ENCODE measurements around the gene PILRB. TPM values are rescaled to one million over a fixed set of nuclear protein-coding genes. Genes with fewer than 3 reads are reported as not detected.
"Not testable (repeated sequence)": the region's sequence is repeated elsewhere in the genome, so short reads cannot be mapped to it uniquely, and the experiment has no call there.

The PILRB gene
- polyA plus RNA-seq, 1 donor: 20.7 TPM

DNA sequence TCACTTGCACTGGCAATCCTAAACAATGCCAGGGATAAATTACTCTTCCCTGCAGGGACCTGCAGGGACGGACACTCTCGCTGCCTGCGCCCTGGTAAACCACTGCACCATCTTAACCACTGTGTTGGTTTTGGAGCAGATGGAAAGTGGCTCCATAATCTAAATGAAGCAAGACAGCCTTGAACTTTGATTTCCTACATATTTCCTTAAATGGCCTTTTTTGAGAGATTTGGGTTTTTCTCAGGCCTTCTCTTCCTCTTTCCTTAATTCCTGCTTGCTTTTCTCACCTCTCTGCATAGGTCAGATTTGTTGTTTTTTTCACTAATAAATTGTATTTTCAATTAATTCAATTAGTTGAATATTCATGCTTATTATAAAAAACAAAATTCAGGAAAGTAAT is 18.1 kb downstream of the PILRB start:
- DNase-seq (ENCODE audit: low read depth): no peak

DNA sequence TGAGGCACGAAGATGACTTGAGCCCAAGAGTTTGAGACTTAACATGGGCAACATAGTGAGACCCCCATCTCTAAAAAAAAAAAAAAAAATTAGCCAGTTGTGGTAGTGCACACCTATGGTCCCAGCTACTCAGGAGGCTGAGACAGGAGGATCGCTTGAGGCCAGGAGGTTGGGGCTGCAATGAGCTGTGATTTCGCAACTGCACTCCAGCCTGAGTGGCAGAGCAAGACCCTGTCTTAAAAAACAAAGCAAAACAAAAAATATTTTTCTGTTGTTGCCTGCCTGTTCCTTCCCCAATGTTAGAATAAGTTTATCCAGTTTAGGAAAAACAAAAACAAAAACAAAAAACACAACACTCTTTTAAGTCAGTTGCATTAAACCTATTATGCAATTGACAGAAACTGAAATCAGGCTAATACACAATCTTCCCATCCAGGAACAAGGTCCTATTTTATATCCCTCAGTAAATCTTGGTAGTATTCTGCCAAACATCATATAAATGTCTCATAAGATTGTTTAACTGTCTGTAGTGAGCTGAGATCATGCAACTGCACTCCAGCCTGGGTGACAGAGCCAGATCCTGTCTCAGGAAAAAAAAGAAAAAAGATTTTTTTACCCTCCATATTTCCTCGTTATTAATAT is 20.3 kb downstream of the PILRB start:
- DNase-seq (ENCODE audit: low read depth): no peak

GRCh38 chr7:100380196-100380595 is 22.3 kb downstream of the PILRB start:
- DNase-seq (ENCODE audit: low read depth): no peak

DNA sequence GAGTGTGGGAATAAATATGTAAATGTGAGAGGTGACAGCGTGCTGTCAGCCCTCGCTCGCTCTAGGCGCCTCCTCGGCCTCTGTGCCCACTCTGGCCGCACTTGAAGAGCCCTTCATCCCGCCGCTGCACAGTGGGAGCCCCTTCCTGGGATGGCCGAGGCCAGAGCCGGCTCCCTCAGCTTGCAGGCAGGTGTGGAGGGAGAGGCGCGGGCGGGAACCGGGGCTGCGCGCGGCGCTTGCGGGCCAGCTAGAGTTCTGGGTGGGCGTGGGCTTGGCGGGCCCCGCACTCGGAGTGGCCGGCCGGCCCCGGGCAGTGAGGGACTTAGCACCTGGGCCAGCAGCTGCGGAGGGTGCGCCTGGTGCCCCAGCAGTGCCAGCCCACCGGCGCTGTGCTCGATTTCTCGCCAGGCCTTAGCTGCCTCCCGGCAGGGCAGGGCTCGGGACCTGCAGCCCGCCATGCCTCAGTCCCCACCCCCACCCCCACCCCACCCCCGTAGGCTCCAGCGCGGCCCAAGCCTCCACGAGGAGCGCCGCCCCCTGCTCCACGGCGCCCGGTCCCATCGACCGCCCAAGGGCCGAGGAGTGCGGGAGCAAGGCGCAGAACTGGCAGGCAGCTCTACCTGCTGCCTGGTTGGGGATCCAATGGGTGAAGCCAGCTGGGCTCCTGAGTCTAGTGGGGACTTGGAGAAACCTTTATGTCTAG is 23.8 kb downstream of the PILRB start:
- not testable (repeated sequence) for DNase-seq (ENCODE audit: low read depth)

DNA sequence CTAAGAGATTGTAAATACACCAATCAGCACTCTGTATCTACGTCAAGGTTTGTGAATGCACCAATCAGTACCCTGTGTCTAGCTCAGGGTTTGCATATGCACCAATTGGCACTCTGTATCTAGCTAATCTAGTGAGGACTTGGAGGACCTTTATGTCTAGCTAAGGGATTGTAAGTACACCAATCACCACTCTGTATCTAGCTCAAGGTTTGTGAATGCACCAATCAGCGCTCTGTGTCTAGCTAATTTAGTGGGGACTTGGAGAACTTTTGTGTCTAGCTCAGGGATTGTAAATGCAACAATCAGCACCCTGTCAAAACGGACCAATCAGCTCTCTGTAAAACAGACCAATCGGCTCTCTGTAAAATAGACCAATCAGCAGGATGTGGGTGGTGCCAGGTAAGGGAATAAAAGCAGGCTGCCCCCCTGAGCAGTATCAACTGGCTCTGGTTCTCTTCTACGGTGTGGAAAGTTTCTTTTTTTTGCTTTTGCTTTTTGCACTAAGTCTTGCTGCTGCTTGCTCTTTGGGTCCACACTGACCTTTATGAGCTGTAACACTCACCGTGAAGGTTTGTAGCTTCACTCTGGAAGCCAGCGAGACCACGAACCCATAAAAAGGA is 24.4 kb downstream of the PILRB start:
- DNase-seq (ENCODE audit: low read depth): not testable (repeated sequence)

DNA sequence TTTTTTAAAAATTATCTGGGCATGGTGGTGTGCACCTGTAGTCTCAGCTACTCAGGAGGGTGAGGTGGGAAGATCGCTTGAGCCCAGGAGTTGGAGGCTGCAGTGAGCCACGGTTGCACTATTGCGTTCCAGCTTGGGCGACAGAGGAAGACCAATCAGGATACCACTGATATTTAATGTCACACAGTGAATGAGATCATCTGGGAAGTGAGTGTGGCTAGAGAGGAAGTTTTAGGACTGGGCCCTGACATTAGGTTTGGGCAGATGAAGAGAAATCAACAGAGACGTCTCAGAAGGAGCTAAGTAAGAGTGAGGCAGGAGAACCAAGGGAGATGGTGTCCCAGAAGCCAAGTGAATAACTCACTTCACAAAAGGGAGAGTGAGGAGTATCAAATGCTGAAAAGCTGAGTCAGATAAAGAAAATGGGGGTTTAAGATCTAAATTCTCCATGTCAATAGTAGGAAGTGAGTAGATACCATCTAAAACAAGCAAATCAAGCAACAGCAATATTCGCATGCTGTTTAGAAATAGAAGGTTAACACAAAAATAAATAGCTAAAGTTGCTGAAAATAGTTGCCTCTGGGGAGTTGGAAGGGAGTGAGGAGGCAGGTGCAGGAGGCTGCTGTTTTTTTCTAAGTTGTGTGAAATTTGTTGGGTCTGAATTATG is 26.8 kb downstream of the PILRB start:
- DNase-seq (ENCODE audit: low read depth): no peak

DNA sequence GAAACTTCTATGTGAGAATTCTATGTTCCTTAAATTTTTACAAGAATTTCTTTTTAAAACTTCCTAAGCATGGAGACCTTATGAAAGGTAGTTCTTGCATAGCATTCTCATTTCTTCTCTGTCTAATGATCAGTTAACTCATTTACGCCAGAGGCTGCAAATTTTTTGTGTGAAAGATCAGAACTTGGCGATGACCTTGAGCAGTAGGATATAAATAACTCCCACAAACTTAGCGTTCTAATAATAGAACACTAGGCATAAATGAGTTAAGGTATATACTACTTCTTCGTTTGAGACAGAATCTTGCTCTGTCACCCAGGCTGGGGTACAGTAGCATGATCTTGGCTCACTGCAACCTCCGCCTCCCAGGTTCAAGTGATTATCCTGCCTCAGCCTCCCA is 29.0 kb downstream of the PILRB start:
- DNase-seq (ENCODE audit: low read depth): no peak

DNA sequence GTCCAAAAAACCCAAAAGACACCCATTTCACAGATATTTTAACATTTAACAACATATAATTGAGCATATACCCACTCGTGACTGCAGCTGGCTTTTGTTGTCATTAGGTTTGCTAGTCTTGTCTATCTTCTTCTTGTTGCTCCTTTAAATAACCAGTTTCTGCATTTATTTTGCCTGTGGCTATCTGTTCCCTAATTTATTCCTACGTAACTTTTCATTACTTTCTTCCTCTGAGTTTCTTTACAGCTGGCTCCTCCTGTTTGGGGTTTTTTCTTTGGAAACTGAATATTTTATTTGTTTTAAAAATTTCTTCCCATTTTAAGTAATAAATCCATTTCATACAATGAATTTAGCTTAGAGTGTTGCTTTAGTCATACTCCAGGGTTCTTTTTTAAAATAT is 29.8 kb downstream of the PILRB start:
- DNase-seq (ENCODE audit: low read depth): no peak

DNA sequence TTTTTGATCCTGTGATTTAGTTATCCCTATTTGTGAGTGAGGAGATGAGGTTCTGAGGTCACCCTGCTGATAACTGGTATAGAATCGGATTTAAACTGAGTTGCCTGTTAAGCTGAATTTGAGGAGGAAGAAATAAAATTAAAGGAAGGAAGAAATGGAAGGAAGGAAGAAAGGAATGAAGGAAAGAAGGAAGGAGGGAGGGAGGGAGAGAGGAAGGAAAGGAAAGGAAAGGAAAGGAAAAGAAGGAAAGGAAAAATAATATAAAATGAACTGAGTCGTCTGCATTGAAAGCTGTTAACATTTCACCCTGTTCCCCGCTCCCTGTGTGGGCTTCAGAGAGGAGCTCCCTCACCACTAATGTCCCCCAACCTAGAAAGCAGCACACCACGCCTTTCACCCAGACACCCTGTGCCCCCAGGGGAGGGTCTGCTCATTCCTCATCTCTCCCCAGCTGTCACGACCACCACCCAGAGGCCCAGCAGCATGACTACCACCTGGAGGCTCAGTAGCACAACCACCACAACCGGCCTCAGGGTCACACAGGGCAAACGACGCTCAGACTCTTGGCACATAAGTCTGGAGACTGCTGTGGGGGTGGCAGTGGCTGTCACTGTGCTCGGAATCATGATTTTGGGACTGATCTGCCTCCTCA is 31.6 kb downstream of the PILRB start:
- DNase-seq (ENCODE audit: low read depth): no peak

GRCh38 chr7:100390286-100391009 is 32.5 kb downstream of the PILRB start:
- no peak for DNase-seq (ENCODE audit: low read depth)

- no peak for DNase-seq (ENCODE audit: low read depth)
Measured at GRCh38 chr7:100393233-100393905, 35.5 kb downstream of the PILRB start.

DNA sequence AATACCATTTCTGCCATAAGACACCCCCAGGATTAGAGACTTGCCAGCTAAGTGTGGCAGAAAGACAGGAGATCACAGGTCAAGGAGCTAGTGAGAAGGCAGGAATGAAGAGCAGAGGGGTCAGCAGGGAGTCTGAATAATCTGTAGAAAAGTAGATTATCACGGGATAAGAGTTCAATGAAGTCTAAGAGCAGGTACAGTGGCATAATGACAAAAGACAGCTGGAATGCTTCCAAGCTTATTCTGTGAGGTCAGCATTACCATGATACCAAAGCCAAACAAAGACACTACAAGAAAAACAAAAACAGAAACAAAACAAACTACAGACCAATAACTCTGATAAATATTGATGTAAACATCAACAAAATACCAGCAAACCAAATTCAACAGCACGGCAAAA is 36.2 kb downstream of the PILRB start:
- no peak for DNase-seq (ENCODE audit: low read depth)

DNA sequence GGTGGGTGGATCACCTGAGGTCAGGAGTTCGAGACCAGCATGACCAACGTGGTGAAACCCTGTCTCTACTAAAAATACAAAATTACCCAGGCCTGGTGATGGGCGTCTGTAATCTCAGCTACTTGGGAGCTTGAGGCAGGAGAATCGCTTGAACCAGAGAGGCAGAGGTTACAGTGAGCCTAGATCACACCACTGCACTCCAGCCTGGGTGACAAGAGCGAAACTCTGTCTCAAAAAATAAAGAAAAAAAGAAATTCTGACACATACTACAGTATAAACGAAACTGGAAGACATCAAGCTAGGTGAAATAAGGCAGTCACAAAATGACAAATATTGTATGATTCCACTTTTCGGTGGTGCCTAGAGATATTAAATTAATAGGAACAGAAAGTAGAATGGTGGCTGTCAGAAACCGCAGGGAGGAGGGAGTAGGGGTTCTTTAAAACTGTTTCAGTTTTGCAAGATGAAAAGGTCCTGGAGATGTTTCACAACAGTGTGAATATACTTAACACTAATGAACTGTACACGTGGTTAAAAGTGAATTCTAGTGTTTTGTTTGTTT is 38.6 kb downstream of the PILRB start:
- no peak for DNase-seq (ENCODE audit: low read depth)

GRCh38 chr7:100397315-100398081 is 39.6 kb downstream of the PILRB start:
- DNase-seq (ENCODE audit: low read depth): no peak

- no peak for DNase-seq (ENCODE audit: low read depth)
Measured at GRCh38 chr7:100398239-100398638, 40.3 kb downstream of the PILRB start.

DNA sequence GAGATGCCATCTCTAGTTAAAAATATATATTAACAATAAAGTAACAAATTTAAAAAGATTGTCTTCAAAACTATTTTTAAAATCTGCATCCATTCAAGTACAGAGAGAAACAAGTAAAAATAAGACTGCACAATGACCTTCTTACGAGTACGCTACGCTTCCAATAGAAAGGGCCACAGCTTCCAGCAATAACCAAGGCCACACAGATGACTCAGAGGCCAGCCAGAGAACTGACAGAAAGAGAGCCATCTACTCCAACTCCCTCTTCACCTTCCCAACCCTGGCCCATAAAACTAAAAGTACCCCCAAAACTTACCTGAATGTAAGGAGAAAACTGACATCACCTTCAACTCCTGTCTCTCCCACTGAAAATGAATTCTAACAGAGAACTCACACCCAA is 42.1 kb downstream of the PILRB start:
- no peak for DNase-seq (ENCODE audit: low read depth)

- DNase-seq (ENCODE audit: low read depth): no peak
Measured at GRCh38 chr7:100400656-100401055, 42.7 kb downstream of the PILRB start.

- no peak for DNase-seq (ENCODE audit: low read depth)
Measured at GRCh38 chr7:100401811-100402210, 43.9 kb downstream of the PILRB start.

DNA sequence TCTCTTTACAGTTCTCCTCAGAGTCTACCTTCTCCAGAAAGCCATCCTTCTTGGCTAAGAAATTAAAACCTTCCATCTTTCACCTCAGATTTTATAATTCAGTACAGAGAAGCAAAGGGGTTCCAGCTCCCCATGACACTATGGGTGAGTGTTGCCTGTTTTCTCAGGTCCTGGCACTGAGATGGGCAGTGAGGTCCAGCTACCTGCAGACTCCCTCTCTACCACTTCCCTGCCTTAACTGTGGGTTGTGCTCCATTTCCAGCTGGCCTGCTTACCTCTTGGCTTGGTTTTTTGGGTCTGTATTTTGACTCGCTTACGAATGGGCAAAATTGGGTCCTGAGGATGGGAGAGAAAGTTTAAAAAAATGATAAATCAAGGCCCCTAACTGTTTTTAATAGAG is 44.3 kb downstream of the PILRB start:
- DNase-seq (ENCODE audit: low read depth): no peak

DNA sequence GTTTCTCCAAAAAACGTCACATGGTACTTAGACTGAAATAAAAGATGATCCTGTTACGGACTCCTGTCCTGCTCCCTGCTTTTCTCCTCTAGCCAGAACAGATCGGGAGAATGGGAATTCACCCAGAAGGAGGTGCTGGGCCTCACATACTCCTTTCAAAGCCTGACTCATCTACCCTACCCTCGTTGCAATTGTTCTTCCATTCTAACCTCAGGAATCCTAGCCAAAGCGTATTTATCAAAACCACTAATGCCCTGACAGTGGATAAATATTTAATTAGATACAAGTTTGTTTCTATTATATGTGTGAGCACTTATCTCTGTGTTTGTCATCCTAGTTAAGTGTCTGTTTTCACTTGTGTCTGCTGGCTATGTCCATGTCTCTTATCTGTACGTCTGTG is 48.9 kb downstream of the PILRB start:
- DNase-seq (ENCODE audit: low read depth): no peak

Measured in forelimb muscle (tissue), 1 donor.